Endothelial cell of umbilical vein (primary cell): Measurements from ENCODE around the gene WDR37. TPM values are rescaled to one million over a fixed set of nuclear protein-coding genes. Genes with fewer than 3 reads are reported as not detected.

ENCODE experiments used
- BruUV-seq: library from RNA; stranded (reverse); fragments of 400-500 nt; replicated peaks from 2 replicates; lab custom pipeline; 2021; lab: Mats Ljungman, UMichigan
- CTCF ChIA-PET: fragments of 300-600, 350-600 bp; sonication (Branson Sonifier 250); formaldehyde crosslinking; loops from one replicate; lab custom pipeline; 2021; ENCODE audit warnings: antibody characterized with exemption, inconsistent platforms; lab: Charles Lee
- POLR2A ChIA-PET: fragments of 300-600, 350-600 bp; sonication (Branson Sonifier 250); formaldehyde crosslinking; loops from one replicate; lab custom pipeline; 2021; ENCODE audit warnings: antibody characterized with exemption, inconsistent platforms; lab: Charles Lee
- DNase-seq: peaks from one replicate; pipeline ENCODE4 v3.0.0-alpha.2; 2011; ENCODE audit warnings: low read depth, low spot score
- FAIRE-seq: peaks from 2 replicates; lab custom pipeline; 2011; peaks lifted over from hg19 to GRCh38; lab: Jason Lieb, UNC
- H2AFZ ChIP-seq: 2 replicates; pipeline ENCODE4 v1.6.0; 2012; ENCODE audit warnings: low read depth, low read length, control low read depth, inconsistent platforms
- H3K27ac ChIP-seq: 2 replicates; pipeline ENCODE4 v1.5.1; 2011; ENCODE audit warnings: low read depth, mild to moderate bottlenecking, control low read depth, low read length, moderate library complexity; ENCODE audit not compliant: insufficient read depth
- H3K27me3 ChIP-seq, 2 experiments: 2 replicates each; pipeline versions ENCODE4 v1.6.0 to v1.6.1; 2011; ENCODE audit warnings: low read length in 2 of 2, mixed read lengths in 1 of 2; ENCODE audit not compliant: control insufficient read depth in 2 of 2, insufficient read depth in 2 of 2
- H3K36me3 ChIP-seq, 2 experiments: 2 replicates in 1 of 2; 3 replicates in 1 of 2; pipeline ENCODE4 v1.5.1; 2011; ENCODE audit warnings: low read length in 2 of 2, mild to moderate bottlenecking in 1 of 2, moderate library complexity in 1 of 2; ENCODE audit not compliant: control insufficient read depth in 2 of 2, insufficient read depth in 2 of 2; ENCODE audit errors: extremely low read depth in 1 of 2
- H3K4me1 ChIP-seq: 3 replicates; pipeline ENCODE4 v1.5.1; 2011; ENCODE audit warnings: mild to moderate bottlenecking, low read length; ENCODE audit not compliant: control insufficient read depth, insufficient read depth; ENCODE audit errors: extremely low read depth
- H3K4me2 ChIP-seq: 2 replicates; pipeline ENCODE4 v1.6.1; 2011; ENCODE audit warnings: low read length, control low read depth, mixed read lengths; ENCODE audit not compliant: insufficient read depth
- H3K4me3 ChIP-seq, 3 experiments: fragments of 200-600 bp in 1 of 3; sonication (generic), shearing (Covaris generic) in 1 of 3; replicated peaks in 1 of 3; 2 replicates each; pipeline ENCODE4 v1.5.1; 2011 to 2016; ENCODE audit warnings: control low read depth in 3 of 3, low read length in 3 of 3, mild to moderate bottlenecking in 2 of 3, inconsistent platforms in 1 of 3, low read depth in 1 of 3, moderate library complexity in 1 of 3; ENCODE audit not compliant: insufficient read depth in 1 of 3
- H3K79me2 ChIP-seq: 2 replicates; pipeline ENCODE4 v1.6.0; 2012; ENCODE audit warnings: low read length, inconsistent platforms; ENCODE audit not compliant: control insufficient read depth, insufficient read depth
- H3K9ac ChIP-seq: replicated peaks from 2 replicates; pipeline ENCODE3; 2011; ENCODE audit warnings: low read length, control low read depth; ENCODE audit not compliant: insufficient read depth; ENCODE audit errors: extremely low read depth
- H3K9me1 ChIP-seq: replicated peaks from 3 replicates; pipeline ENCODE4 v1.6.0; 2011; ENCODE audit warnings: mild to moderate bottlenecking, low read length; ENCODE audit not compliant: control insufficient read depth, insufficient read depth; ENCODE audit errors: extremely low read depth
- H3K9me3 ChIP-seq: replicated peaks from 2 replicates; pipeline ENCODE4 v1.5.1; 2012; ENCODE audit warnings: low read length, inconsistent platforms; ENCODE audit not compliant: control insufficient read depth, insufficient read depth
- H4K20me1 ChIP-seq: replicated peaks from 2 replicates; pipeline ENCODE3; 2011; ENCODE audit warnings: mild to moderate bottlenecking, low read length; ENCODE audit not compliant: control insufficient read depth, insufficient read depth; ENCODE audit errors: extremely low read depth
- CTCF ChIP-seq, 2 donors: IDR thresholded peaks; 1 replicate in 1 of 2; 2 replicates in 1 of 2; pipeline ENCODE4 v1.5.1; 2011; ENCODE audit warnings: low read length in 2 of 2, mild to moderate bottlenecking in 2 of 2, moderate library complexity in 2 of 2, control low read depth in 1 of 2, inconsistent platforms in 1 of 2, low read depth in 1 of 2; ENCODE audit not compliant: insufficient read depth in 1 of 2; ENCODE audit errors: extremely low read depth in 1 of 2
- EZH2 ChIP-seq: IDR thresholded peaks from 2 replicates; pipeline ENCODE4 v1.6.1; 2012; ENCODE audit warnings: borderline replicate concordance, low read depth, mild to moderate bottlenecking, moderate library complexity, low read length, inconsistent platforms; ENCODE audit not compliant: severe bottlenecking
- FOS ChIP-seq: IDR thresholded peaks from 2 replicates; pipeline ENCODE4 v1.6.1; 2011; ENCODE audit warnings: mild to moderate bottlenecking, low read length, moderate library complexity, borderline replicate concordance; ENCODE audit not compliant: insufficient read depth
- GATA2 ChIP-seq: IDR thresholded peaks from 2 replicates; pipeline ENCODE4 v1.7.0; 2011; ENCODE audit warnings: low read depth, mild to moderate bottlenecking, moderate library complexity, mixed read lengths, low read length; ENCODE audit not compliant: insufficient read length, insufficient read depth
- JUN ChIP-seq: IDR thresholded peaks from 2 replicates; pipeline ENCODE4 v1.6.1; 2011; ENCODE audit warnings: borderline replicate concordance, low read depth; ENCODE audit not compliant: insufficient read length, insufficient read depth
- MAX ChIP-seq: IDR thresholded peaks from 2 replicates; pipeline ENCODE4 v1.6.1; 2011; ENCODE audit not compliant: insufficient read depth, insufficient read length
- MYC ChIP-seq: IDR thresholded peaks from one replicate; pipeline ENCODE4 v1.6.1; 2011; ENCODE audit warnings: mild to moderate bottlenecking, low read depth, low read length
- POLR2A ChIP-seq: IDR thresholded peaks from 2 replicates; pipeline ENCODE4 v1.6.1; 2012; ENCODE audit warnings: low read depth, mild to moderate bottlenecking, control low read depth, low read length
- POLR2AphosphoS5 ChIP-seq: IDR thresholded peaks from 2 replicates; pipeline ENCODE4 v1.6.1; 2012; ENCODE audit warnings: low read depth, mild to moderate bottlenecking, control low read depth, low read length, moderate library complexity; ENCODE audit not compliant: insufficient read depth
- dilution Hi-C: fragments of 300-500 bp; cut with MboI; formaldehyde crosslinking; loops from one replicate; pipeline ENCODE4 v1.15.0; 2019; ENCODE audit warnings: low sequenced_read_pairs; ENCODE audit not compliant: extremely low pct_ligation_motif_present
- intact Hi-C: fragments of 100-400 bp; cut with micrococcal nuclease; formaldehyde crosslinking; loops from one replicate; pipeline ENCODE4 v1.10.0; 2022
- polyA plus RNA-seq, 4 experiments: library from polyadenylated mRNA; depleted of rRNA in 3 of 4; stranded (reverse) in 3 of 4; unstranded in 1 of 4; fragments of >200 nt; gene quantifications; 2 replicates each; pipeline versions ENCODE4 v1.2.1 to v1.2.3, GENCODE V29; 2011 to 2012; ENCODE audit warnings: missing spikeins in 1 of 4
- total RNA-seq: library from RNA; stranded (reverse); gene quantifications from 2 replicates; pipeline ENCODE4 v1.2.3, GENCODE V29; 2021

Gene WDR37
- total and polyA plus RNA-seq, 2 donors (not counting 3 experiments of a cell fraction or from before 2014, with no cell fraction given) = 21.7 to 25.5 TPM

GRCh38 chr10:1006573-1006972 is 49.6 kb upstream of the WDR37 start:
- Histone ChIP-seq H3K4me2 (no peak overlapping the region), H3K36me3 (peaks cover 31 to 50% of the 10 kb centered on the region in 2 experiments), H3K4me1 (no peaks in the 10 kb centered on the region), H3K9me1 (no peaks in the 10 kb centered on the region), H3K4me3 (no peak overlapping the region), H3K9ac (no peak overlapping the region), H4K20me1 (no peaks in the 10 kb centered on the region), H3K9me3 (no peaks in the 10 kb centered on the region), H2AFZ (no peak overlapping the region), H3K27me3 (no peaks in the 10 kb centered on the region), H3K79me2 (peaks cover 19% of the 10 kb centered on the region), H3K27ac (no peak overlapping the region)
- FAIRE-seq = no peak
- no TSS peak for BruUV-seq
- ChIA-PET CTCF (no interaction called here), POLR2A (no interaction called here)
- intact Hi-C loops = no loop called here
- no peak for DNase-seq
- TF ChIP-seq FOS = no peak
- TF ChIP-seq MYC = no peak
- no peak for TF ChIP-seq POLR2AphosphoS5
- TF ChIP-seq CTCF (IDR thresholded peaks at IDR 0.05; ENCODE audit: extremely low read depth in 1 of 2, insufficient read depth in 1 of 2, low read depth in 1 of 2, low read length in 2 of 2) = no peak
- TF ChIP-seq MAX = no peak
- no peak for TF ChIP-seq JUN
- TF ChIP-seq GATA2 = no peak
- TF ChIP-seq POLR2A = no peak
- no peak for TF ChIP-seq EZH2
- dilution Hi-C loops = no loop called here
